ENCODE data around the gene TAF11L5. TPM values are rescaled to one million over a fixed set of nuclear protein-coding genes. Genes with fewer than 3 reads are reported as not detected.
"Not testable (repeated sequence)": the region's sequence is repeated elsewhere in the genome, so short reads cannot be mapped to it uniquely, and the experiment has no call there.

Gene TAF11L5
- total RNA-seq (2014; rRNA removed; shearing (Covaris generic)) = not detected in 2 replicates
- not detected in 2 replicates for polyA plus RNA-seq (2015; cell fraction: cytosol; rRNA removed)
- polyA plus RNA-seq (2015; cell fraction: nucleus; rRNA removed) = not detected in 2 replicates

DNA sequence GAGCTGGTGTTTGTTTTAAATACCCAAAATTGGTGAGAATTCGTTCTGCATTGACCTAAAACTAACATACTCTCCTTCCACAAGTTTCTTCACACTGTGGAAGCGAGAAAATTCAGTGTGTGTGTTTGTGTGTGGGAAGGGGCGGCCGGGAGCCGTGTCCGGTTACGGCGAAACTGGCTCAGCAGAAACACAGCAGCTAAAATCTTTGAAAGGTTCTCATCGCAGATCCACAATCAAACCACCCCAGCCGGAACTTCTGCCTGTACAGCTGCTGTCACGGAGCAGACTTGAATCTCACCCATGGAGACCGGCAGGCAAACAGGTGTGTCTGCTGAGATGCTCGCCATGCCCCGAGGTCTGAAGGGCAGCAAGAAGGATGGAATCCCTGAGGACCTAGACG is at the start of gene TAF11L5:
Gene TAF11L5 (plus strand): TSS at position 301 of the 400 bp plus-strand sequence.
- not testable (repeated sequence) for DNase-seq (ENCODE audit: low read depth)

- DNase-seq (ENCODE audit: low read depth) = no peak
These were observed 48.0 kb upstream of the TAF11L5 start for GRCh38 chr5:17477043-17477442.

DNA sequence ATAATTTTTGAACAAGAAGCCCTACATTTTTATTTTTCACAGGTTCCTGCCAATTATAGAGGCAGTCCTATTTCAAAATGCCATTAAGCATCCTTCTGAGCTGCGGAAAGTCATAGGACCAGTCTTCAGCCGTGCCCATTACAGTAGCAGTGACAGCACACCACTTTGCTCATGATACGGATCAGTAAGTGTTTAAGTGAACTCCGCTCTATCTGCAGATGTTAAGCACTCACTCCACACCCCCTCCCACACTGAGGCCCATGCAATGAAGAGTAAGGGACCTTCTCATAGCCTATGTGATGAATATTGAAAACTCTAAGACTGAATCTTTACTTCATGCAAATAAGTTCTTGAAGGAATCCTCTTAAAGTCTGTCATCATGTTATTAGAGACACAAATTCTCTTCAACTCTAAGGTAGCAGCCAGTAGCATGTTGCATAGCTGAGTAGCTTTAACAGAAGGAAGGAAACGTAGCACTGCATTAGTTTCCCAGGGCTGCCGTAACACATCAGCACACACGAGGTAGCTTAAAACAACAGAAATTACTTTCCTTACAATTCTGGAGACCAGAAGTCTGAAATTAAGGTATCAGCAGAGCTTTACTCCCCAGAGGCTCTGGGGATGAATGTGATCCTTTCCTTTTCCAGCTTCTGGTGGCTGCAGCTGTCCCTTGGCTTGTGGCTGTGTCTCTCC is 47.3 kb upstream of the TAF11L5 start:
- DNase-seq (ENCODE audit: low read depth) = no peak

- DNase-seq (ENCODE audit: low read depth) = no peak
These were observed 43.7 kb upstream of the TAF11L5 start for GRCh38 chr5:17481378-17481777.

DNA sequence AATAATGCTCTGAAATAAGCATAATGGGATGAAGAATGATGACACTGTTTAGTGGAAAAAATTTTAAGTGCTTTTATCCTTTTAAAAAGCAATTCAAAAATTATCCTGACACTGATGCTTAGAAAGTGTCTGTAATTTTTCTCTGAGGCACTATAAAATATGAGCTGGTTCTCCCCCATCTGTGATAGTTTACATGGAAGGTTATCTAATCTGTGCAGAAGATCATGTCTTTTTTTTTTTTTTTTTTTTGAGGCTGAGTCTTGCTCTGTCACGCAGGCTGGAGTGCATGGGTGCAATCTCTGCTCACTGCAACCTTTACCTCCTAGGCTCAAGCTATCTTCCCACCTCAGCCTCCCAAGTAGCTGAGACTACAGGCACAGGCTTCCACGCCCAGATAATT is 42.2 kb upstream of the TAF11L5 start:
- no peak for DNase-seq (ENCODE audit: low read depth)

DNA sequence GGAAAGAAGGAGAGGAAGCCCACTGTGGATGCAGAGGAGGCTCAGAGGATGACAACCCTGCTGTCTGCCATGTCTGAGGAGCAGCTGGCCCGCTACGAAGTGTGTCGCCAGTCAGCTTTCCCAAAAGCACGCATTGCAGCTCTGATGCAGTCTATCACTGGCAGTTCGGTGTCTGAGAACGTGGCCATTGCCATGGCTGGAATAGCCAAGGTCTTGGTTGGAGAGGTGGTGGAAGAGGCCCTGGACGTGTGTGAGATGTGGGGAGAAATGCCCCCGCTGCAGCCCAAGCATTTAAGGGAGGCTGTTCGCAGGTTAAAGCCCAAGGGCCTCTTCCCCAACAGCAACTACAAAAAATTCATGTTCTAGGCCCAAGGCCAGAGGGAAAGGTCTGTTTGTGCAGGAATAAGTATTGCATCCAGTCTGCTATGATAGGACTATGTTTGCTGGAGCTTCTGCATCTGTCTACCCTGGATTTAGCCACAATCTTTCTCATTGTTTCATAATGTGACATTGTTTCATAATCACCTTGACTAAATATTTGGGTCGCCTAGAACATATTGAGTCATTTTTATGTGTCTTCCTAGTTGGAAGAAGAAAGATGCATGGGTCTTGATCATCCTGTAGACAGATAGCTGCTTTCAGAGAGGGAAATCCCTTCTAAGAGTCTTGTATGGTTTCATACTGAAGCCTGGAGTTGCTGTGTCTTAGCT is 38.4 kb upstream of the TAF11L5 start:
- not testable (repeated sequence) for DNase-seq (ENCODE audit: low read depth)

GRCh38 chr5:17487174-17487512 is 37.9 kb upstream of the TAF11L5 start:
- no peak for DNase-seq (ENCODE audit: low read depth)

DNA sequence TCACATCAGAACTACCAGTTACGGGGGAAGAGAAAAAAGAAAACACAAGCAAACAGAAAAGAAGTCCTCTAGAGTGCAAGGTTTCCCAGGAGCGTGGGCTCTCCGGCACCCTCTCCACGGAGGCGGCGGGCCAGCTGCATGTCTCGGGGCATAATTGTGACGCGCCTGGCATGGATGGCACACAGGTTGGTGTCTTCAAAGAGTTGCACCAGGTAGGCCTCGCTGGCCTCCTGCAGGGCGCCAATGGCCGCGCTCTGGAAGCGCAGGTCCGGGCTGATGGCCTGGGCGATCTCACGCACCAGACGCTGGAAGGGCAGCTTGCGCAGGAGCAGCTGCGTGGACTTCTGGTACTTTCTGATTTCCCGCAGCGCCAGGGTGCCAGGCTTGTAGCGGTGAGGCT is 33.8 kb upstream of the TAF11L5 start:
- not testable (repeated sequence) for DNase-seq (ENCODE audit: low read depth)

- DNase-seq (ENCODE audit: low read depth) = no peak
These were observed 32.3 kb upstream of the TAF11L5 start for GRCh38 chr5:17492770-17493169.

GRCh38 chr5:17497446-17497845 is 27.6 kb upstream of the TAF11L5 start:
- no peak for DNase-seq (ENCODE audit: low read depth)

DNA sequence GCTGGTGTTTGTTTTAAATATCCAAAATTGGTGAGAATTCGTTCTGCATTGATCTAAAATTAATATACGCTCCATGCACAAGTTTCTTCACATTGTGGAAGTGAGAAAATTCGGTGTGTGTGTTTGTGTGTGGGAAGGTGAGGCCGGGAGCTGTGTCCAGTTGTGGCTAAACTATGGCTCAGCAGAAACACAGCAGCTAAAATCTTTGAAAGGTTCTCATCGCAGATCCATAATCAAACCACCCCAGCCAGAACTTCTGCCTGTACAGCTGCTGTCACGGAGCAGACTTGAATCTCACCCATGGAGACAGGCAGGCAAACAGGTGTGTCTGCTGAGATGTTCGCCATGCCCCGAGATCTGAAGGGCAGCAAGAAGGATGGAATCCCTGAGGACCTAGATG is 27.1 kb upstream of the TAF11L5 start, which contains the start of gene TAF11L2:
Gene TAF11L2 (plus strand): TSS at position 301 of the 400 bp plus-strand sequence.
- DNase-seq (ENCODE audit: low read depth) = not testable (repeated sequence)

- DNase-seq (ENCODE audit: low read depth) = no peak
These were observed 13.2 kb upstream of the TAF11L5 start for GRCh38 chr5:17511775-17512325.

- DNase-seq (ENCODE audit: low read depth) = not testable (repeated sequence)
These were observed 7.5 kb upstream of the TAF11L5 start for GRCh38 chr5:17517526-17517925.

DNA sequence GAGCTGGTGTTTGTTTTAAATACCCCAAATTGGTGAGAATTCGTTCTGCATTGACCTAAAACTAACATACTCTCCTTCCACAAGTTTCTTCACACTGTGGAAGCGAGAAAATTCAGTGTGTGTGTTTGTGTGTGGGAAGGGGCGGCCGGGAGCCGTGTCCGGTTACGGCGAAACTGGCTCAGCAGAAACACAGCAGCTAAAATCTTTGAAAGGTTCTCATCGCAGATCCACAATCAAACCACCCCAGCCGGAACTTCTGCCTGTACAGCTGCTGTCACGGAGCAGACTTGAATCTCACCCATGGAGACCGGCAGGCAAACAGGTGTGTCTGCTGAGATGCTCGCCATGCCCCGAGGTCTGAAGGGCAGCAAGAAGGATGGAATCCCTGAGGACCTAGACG is 7.0 kb upstream of the TAF11L5 start, which contains the start of gene TAF11L3:
Gene TAF11L3 (plus strand): TSS at position 301 of the 400 bp plus-strand sequence.
- not testable (repeated sequence) for DNase-seq (ENCODE audit: low read depth)

DNA sequence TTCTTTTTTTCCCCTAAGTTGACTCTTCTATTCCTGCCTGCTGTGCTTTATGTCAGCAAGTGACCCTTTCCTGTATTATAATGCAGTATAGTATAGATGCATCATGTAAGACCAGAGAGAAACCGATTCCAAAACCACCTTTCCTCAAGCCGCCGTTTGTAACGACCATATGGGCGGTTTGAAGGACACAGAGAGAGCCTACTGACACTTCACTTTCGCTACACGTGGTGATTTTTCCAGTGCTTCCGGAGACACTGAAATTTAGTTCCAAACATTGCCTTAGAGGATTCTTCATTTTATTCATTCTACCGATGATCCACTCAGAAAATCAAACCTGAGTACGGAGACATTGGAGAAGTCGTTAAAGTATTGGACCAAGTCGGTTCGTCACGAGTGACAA is 5.5 kb upstream of the TAF11L5 start:
- not testable (repeated sequence) for DNase-seq (ENCODE audit: low read depth)

GRCh38 chr5:17521501-17521900 is 3.5 kb upstream of the TAF11L5 start, which contains the start of gene TAF11L4:
Gene TAF11L4, plus strand, starts transcription at chr5:17521801.
- DNase-seq (ENCODE audit: low read depth) = not testable (repeated sequence)

GRCh38 chr5:17526504-17526903 is 1.5 kb downstream of the TAF11L5 start:
- DNase-seq (ENCODE audit: low read depth) = not testable (repeated sequence)

- not testable (repeated sequence) for DNase-seq (ENCODE audit: low read depth)
These were observed 3.3 kb downstream of the TAF11L5 start, which contains the start of gene TAF11L6 for GRCh38 chr5:17528369-17528768. Gene TAF11L6, plus strand, starts transcription at chr5:17528669.

Data from HT1080 (cell line).